Endothelial cell of umbilical vein (primary cell): ENCODE measurements around the gene ZIC4. TPM values are rescaled to one million over a fixed set of nuclear protein-coding genes. Genes with fewer than 3 reads are reported as not detected.

Source experiments
- BruUV-seq: library from RNA; stranded (reverse); fragments of 400-500 nt; replicated peaks from 2 replicates; lab custom pipeline; 2021; lab: Mats Ljungman, UMichigan
- CTCF ChIA-PET: fragments of 300-600, 350-600 bp; sonication (Branson Sonifier 250); formaldehyde crosslinking; loops from one replicate; lab custom pipeline; 2021; ENCODE audit warnings: antibody characterized with exemption, inconsistent platforms; lab: Charles Lee
- POLR2A ChIA-PET: fragments of 300-600, 350-600 bp; sonication (Branson Sonifier 250); formaldehyde crosslinking; loops from one replicate; lab custom pipeline; 2021; ENCODE audit warnings: antibody characterized with exemption, inconsistent platforms; lab: Charles Lee
- DNase-seq: peaks from one replicate; pipeline ENCODE4 v3.0.0-alpha.2; 2011; ENCODE audit warnings: low read depth, low spot score
- FAIRE-seq: peaks from 2 replicates; lab custom pipeline; 2011; peaks lifted over from hg19 to GRCh38; lab: Jason Lieb, UNC
- H2AFZ ChIP-seq: 2 replicates; pipeline ENCODE4 v1.6.0; 2012; ENCODE audit warnings: low read depth, low read length, control low read depth, inconsistent platforms
- H3K27ac ChIP-seq: 2 replicates; pipeline ENCODE4 v1.5.1; 2011; ENCODE audit warnings: low read depth, mild to moderate bottlenecking, control low read depth, low read length, moderate library complexity; ENCODE audit not compliant: insufficient read depth
- H3K27me3 ChIP-seq, 2 experiments: 2 replicates each; pipeline versions ENCODE4 v1.6.0 to v1.6.1; 2011; ENCODE audit warnings: low read length in 2 of 2, mixed read lengths in 1 of 2; ENCODE audit not compliant: control insufficient read depth in 2 of 2, insufficient read depth in 2 of 2
- H3K36me3 ChIP-seq, 2 experiments: 2 replicates in 1 of 2; 3 replicates in 1 of 2; pipeline ENCODE4 v1.5.1; 2011; ENCODE audit warnings: low read length in 2 of 2, mild to moderate bottlenecking in 1 of 2, moderate library complexity in 1 of 2; ENCODE audit not compliant: control insufficient read depth in 2 of 2, insufficient read depth in 2 of 2; ENCODE audit errors: extremely low read depth in 1 of 2
- H3K4me1 ChIP-seq: 3 replicates; pipeline ENCODE4 v1.5.1; 2011; ENCODE audit warnings: mild to moderate bottlenecking, low read length; ENCODE audit not compliant: control insufficient read depth, insufficient read depth; ENCODE audit errors: extremely low read depth
- H3K4me2 ChIP-seq: 2 replicates; pipeline ENCODE4 v1.6.1; 2011; ENCODE audit warnings: low read length, control low read depth, mixed read lengths; ENCODE audit not compliant: insufficient read depth
- H3K4me3 ChIP-seq, 3 experiments: fragments of 200-600 bp in 1 of 3; sonication (generic), shearing (Covaris generic) in 1 of 3; replicated peaks in 1 of 3; 2 replicates each; pipeline ENCODE4 v1.5.1; 2011 to 2016; ENCODE audit warnings: control low read depth in 3 of 3, low read length in 3 of 3, mild to moderate bottlenecking in 2 of 3, inconsistent platforms in 1 of 3, low read depth in 1 of 3, moderate library complexity in 1 of 3; ENCODE audit not compliant: insufficient read depth in 1 of 3
- H3K79me2 ChIP-seq: 2 replicates; pipeline ENCODE4 v1.6.0; 2012; ENCODE audit warnings: low read length, inconsistent platforms; ENCODE audit not compliant: control insufficient read depth, insufficient read depth
- H3K9ac ChIP-seq: replicated peaks from 2 replicates; pipeline ENCODE3; 2011; ENCODE audit warnings: low read length, control low read depth; ENCODE audit not compliant: insufficient read depth; ENCODE audit errors: extremely low read depth
- H3K9me1 ChIP-seq: replicated peaks from 3 replicates; pipeline ENCODE4 v1.6.0; 2011; ENCODE audit warnings: mild to moderate bottlenecking, low read length; ENCODE audit not compliant: control insufficient read depth, insufficient read depth; ENCODE audit errors: extremely low read depth
- H3K9me3 ChIP-seq: replicated peaks from 2 replicates; pipeline ENCODE4 v1.5.1; 2012; ENCODE audit warnings: low read length, inconsistent platforms; ENCODE audit not compliant: control insufficient read depth, insufficient read depth
- H4K20me1 ChIP-seq: replicated peaks from 2 replicates; pipeline ENCODE3; 2011; ENCODE audit warnings: mild to moderate bottlenecking, low read length; ENCODE audit not compliant: control insufficient read depth, insufficient read depth; ENCODE audit errors: extremely low read depth
- CTCF ChIP-seq, 2 donors: IDR thresholded peaks; 1 replicate in 1 of 2; 2 replicates in 1 of 2; pipeline ENCODE4 v1.5.1; 2011; ENCODE audit warnings: low read length in 2 of 2, mild to moderate bottlenecking in 2 of 2, moderate library complexity in 2 of 2, control low read depth in 1 of 2, inconsistent platforms in 1 of 2, low read depth in 1 of 2; ENCODE audit not compliant: insufficient read depth in 1 of 2; ENCODE audit errors: extremely low read depth in 1 of 2
- EZH2 ChIP-seq: IDR thresholded peaks from 2 replicates; pipeline ENCODE4 v1.6.1; 2012; ENCODE audit warnings: borderline replicate concordance, low read depth, mild to moderate bottlenecking, moderate library complexity, low read length, inconsistent platforms; ENCODE audit not compliant: severe bottlenecking
- FOS ChIP-seq: IDR thresholded peaks from 2 replicates; pipeline ENCODE4 v1.6.1; 2011; ENCODE audit warnings: mild to moderate bottlenecking, low read length, moderate library complexity, borderline replicate concordance; ENCODE audit not compliant: insufficient read depth
- GATA2 ChIP-seq: IDR thresholded peaks from 2 replicates; pipeline ENCODE4 v1.7.0; 2011; ENCODE audit warnings: low read depth, mild to moderate bottlenecking, moderate library complexity, mixed read lengths, low read length; ENCODE audit not compliant: insufficient read length, insufficient read depth
- JUN ChIP-seq: IDR thresholded peaks from 2 replicates; pipeline ENCODE4 v1.6.1; 2011; ENCODE audit warnings: borderline replicate concordance, low read depth; ENCODE audit not compliant: insufficient read length, insufficient read depth
- MAX ChIP-seq: IDR thresholded peaks from 2 replicates; pipeline ENCODE4 v1.6.1; 2011; ENCODE audit not compliant: insufficient read depth, insufficient read length
- MYC ChIP-seq: IDR thresholded peaks from one replicate; pipeline ENCODE4 v1.6.1; 2011; ENCODE audit warnings: mild to moderate bottlenecking, low read depth, low read length
- POLR2A ChIP-seq: IDR thresholded peaks from 2 replicates; pipeline ENCODE4 v1.6.1; 2012; ENCODE audit warnings: low read depth, mild to moderate bottlenecking, control low read depth, low read length
- POLR2AphosphoS5 ChIP-seq: IDR thresholded peaks from 2 replicates; pipeline ENCODE4 v1.6.1; 2012; ENCODE audit warnings: low read depth, mild to moderate bottlenecking, control low read depth, low read length, moderate library complexity; ENCODE audit not compliant: insufficient read depth
- dilution Hi-C: fragments of 300-500 bp; cut with MboI; formaldehyde crosslinking; loops from one replicate; pipeline ENCODE4 v1.15.0; 2019; ENCODE audit warnings: low sequenced_read_pairs; ENCODE audit not compliant: extremely low pct_ligation_motif_present
- intact Hi-C: fragments of 100-400 bp; cut with micrococcal nuclease; formaldehyde crosslinking; loops from one replicate; pipeline ENCODE4 v1.10.0; 2022
- polyA plus RNA-seq, 4 experiments: library from polyadenylated mRNA; depleted of rRNA in 3 of 4; stranded (reverse) in 3 of 4; unstranded in 1 of 4; fragments of >200 nt; gene quantifications; 2 replicates each; pipeline versions ENCODE4 v1.2.1 to v1.2.3, GENCODE V29; 2011 to 2012; ENCODE audit warnings: missing spikeins in 1 of 4
- total RNA-seq: library from RNA; stranded (reverse); gene quantifications from 2 replicates; pipeline ENCODE4 v1.2.3, GENCODE V29; 2021

Gene ZIC4
- total and polyA plus RNA-seq, 2 donors (not counting 3 experiments of a cell fraction or from before 2014, with no cell fraction given): not detected

GRCh38 chr3:147449669-147450068 lies 43.3 kb upstream of the ZIC4 start:
- Histone ChIP-seq H3K79me2 (no peaks in the 10 kb centered on the region), H3K27ac (no peak overlapping the region), H4K20me1 (no peaks in the 10 kb centered on the region), H3K27me3 (peaks cover 0 to 13% of the 10 kb centered on the region in 2 experiments), H3K9me3 (no peaks in the 10 kb centered on the region), H3K4me3 (no peak overlapping the region), H3K9ac (no peak overlapping the region), H3K9me1 (no peaks in the 10 kb centered on the region), H2AFZ (no peak overlapping the region), H3K4me1 (no peaks in the 10 kb centered on the region), H3K4me2 (no peak overlapping the region), H3K36me3 (no peaks in the 10 kb centered on the region)
- no peak for DNase-seq
- intact Hi-C loops: loop anchor here (10.0 kb wide), 1 partner anchor 165 kb away; no protein-coding TSS in a partner anchor
- no peak for TF ChIP-seq MYC
- TF ChIP-seq FOS: no peak
- dilution Hi-C loops: no loop called here
- POLR2A ChIA-PET: no interaction called here
- CTCF ChIA-PET: no interaction called here
- no TSS peak for BruUV-seq
- FAIRE-seq: no peak

- Histone ChIP-seq H3K9ac (no peak overlapping the region), H3K36me3 (no peaks in the 10 kb centered on the region), H3K4me1 (no peaks in the 10 kb centered on the region), H2AFZ (no peak overlapping the region), H3K27ac (no peak overlapping the region), H4K20me1 (no peaks in the 10 kb centered on the region), H3K9me3 (no peaks in the 10 kb centered on the region), H3K79me2 (no peaks in the 10 kb centered on the region), H3K27me3 (peaks cover 0 to 13% of the 10 kb centered on the region in 2 experiments), H3K9me1 (no peaks in the 10 kb centered on the region), H3K4me2 (no peak overlapping the region), H3K4me3 (no peak overlapping the region)
- DNase-seq: no peak
- no TSS peak for BruUV-seq
- intact Hi-C loops (loop anchor here (10.0 kb wide), 1 partner anchor 168 kb away; no protein-coding TSS in a partner anchor), dilution Hi-C loops (no loop called here)
- FAIRE-seq: no peak
- TF ChIP-seq JUN: no peak
- TF ChIP-seq MYC: no peak
- no peak for TF ChIP-seq GATA2
- no peak for TF ChIP-seq FOS
- TF ChIP-seq POLR2A: no peak
- no peak for TF ChIP-seq POLR2AphosphoS5
- TF ChIP-seq CTCF (IDR thresholded peaks at IDR 0.05; ENCODE audit: extremely low read depth in 1 of 2, insufficient read depth in 1 of 2, low read depth in 1 of 2, low read length in 2 of 2): no peak
- TF ChIP-seq EZH2: no peak
- no peak for TF ChIP-seq MAX
- ChIA-PET POLR2A (no interaction called here), CTCF (no interaction called here)
Observed at GRCh38 chr3:147447224-147447623, 40.9 kb upstream of the ZIC4 start.
